ENCODE data around the gene EZH2.

Gene EZH2

GRCh38 chr7:148903504-148903903 lies 19.4 kb upstream of the EZH2 start:
- no peak overlapping the region for H3K9ac ChIP-seq (ENCODE audit: low read depth, low read length, poor library complexity)
- no peak overlapping the region for H3K4ac ChIP-seq (ENCODE audit: low read length)
- H3K27ac ChIP-seq (replicated peaks; ENCODE audit: low read length) = no peak overlapping the region
- H2BK15ac ChIP-seq (ENCODE audit: low read length) = no peak overlapping the region
- no peak overlapping the region for H3K14ac ChIP-seq (ENCODE audit: low read length)
- H4K91ac ChIP-seq (ENCODE audit: low read depth, low read length, poor library complexity) = no peak overlapping the region
- H3K23ac ChIP-seq (ENCODE audit: low read depth, low read length, poor library complexity) = no peak overlapping the region
- H2BK5ac ChIP-seq (ENCODE audit: low read length) = no peak overlapping the region
- H3K4me1 ChIP-seq (ENCODE audit: control insufficient read depth in 2 of 2, insufficient read depth in 1 of 2, low read depth in 1 of 2, low read length in 2 of 2) = peaks cover 0 to 7% of the 10 kb centered on the region in 2 donors
- no CpG with 5 or more reads among the region's 1 CpG for WGBS, 2 donors (ENCODE audit: extremely low coverage in 2 of 2, insufficient read length in 2 of 2, insufficient replicate concordance in 1 of 2)
- no peak overlapping the region for H3K18ac ChIP-seq (ENCODE audit: low read length)
- no peak overlapping the region for H2AK5ac ChIP-seq (ENCODE audit: low read depth, low read length)
- H3K4me2 ChIP-seq (ENCODE audit: insufficient read depth, low read length, poor library complexity, severe bottlenecking) = no peak overlapping the region
- H2BK120ac ChIP-seq (ENCODE audit: low read depth, low read length) = no peak overlapping the region
- no peak overlapping the region for H3K4me3 ChIP-seq (ENCODE audit: low read length in 2 of 2)
- H2AFZ ChIP-seq (ENCODE audit: low read length) = no peak overlapping the region
- no peak for DNase-seq (ENCODE audit: low spot score)
- H3K27me3 ChIP-seq (ENCODE audit: control insufficient read depth in 3 of 3, insufficient read depth in 3 of 3, low read depth in 1 of 3, low read length in 3 of 3) = peaks cover 0 to 49% (median 0%) of the 10 kb centered on the region in 3 experiments
- no peak overlapping the region for H2BK12ac ChIP-seq (ENCODE audit: low read length)
- peaks cover 0 to 4% of the 10 kb centered on the region in 2 donors for H3K9me3 ChIP-seq (replicated peaks in 1 of 2; ENCODE audit: control insufficient read depth in 2 of 2, insufficient read depth in 1 of 2, low read depth in 1 of 2, low read length in 2 of 2)
- H4K8ac ChIP-seq (ENCODE audit: low read depth, low read length) = no peak overlapping the region
- no peaks in the 10 kb centered on the region for H3K79me1 ChIP-seq (ENCODE audit: low read depth, low read length)
- H3K36me3 ChIP-seq (replicated peaks in 1 of 2; ENCODE audit: control insufficient read depth in 2 of 2, insufficient read depth in 2 of 2, low read length in 2 of 2) = no peaks in the 10 kb centered on the region

GRCh38 chr7:148901178-148901577 lies 17.1 kb upstream of the EZH2 start:
- Histone ChIP-seq H3K9me3 (replicated peaks in 1 of 2; ENCODE audit: control insufficient read depth in 2 of 2, insufficient read depth in 1 of 2, low read depth in 1 of 2, low read length in 2 of 2) (peaks cover 0 to 4% of the 10 kb centered on the region in 2 donors), H3K36me3 (replicated peaks in 1 of 2; ENCODE audit: control insufficient read depth in 2 of 2, insufficient read depth in 2 of 2, low read length in 2 of 2) (no peaks in the 10 kb centered on the region), H4K91ac (ENCODE audit: low read depth, low read length, poor library complexity) (no peak overlapping the region), H3K4me3 (ENCODE audit: low read length in 2 of 2) (peak overlapping the region in 1 of 2 donors; percentile 2), H3K14ac (ENCODE audit: low read length) (no peak overlapping the region), H2BK15ac (ENCODE audit: low read length) (no peak overlapping the region), H3K18ac (ENCODE audit: low read length) (no peak overlapping the region), H3K4me2 (ENCODE audit: insufficient read depth, low read length, poor library complexity, severe bottlenecking) (no peak overlapping the region), H4K8ac (ENCODE audit: low read depth, low read length) (no peak overlapping the region), H2AK5ac (ENCODE audit: low read depth, low read length) (no peak overlapping the region), H2BK5ac (ENCODE audit: low read length) (no peak overlapping the region), H3K4me1 (ENCODE audit: control insufficient read depth in 2 of 2, insufficient read depth in 1 of 2, low read depth in 1 of 2, low read length in 2 of 2) (peaks cover 0 to 5% of the 10 kb centered on the region in 2 donors), H2BK12ac (ENCODE audit: low read length) (no peak overlapping the region), H2AFZ (ENCODE audit: low read length) (peak overlapping the region; percentile 63), H3K27ac (replicated peaks; ENCODE audit: low read length) (no peak overlapping the region), H3K4ac (ENCODE audit: low read length) (no peak overlapping the region), H3K9ac (ENCODE audit: low read depth, low read length, poor library complexity) (peak overlapping the region; percentile 51), H3K79me1 (ENCODE audit: low read depth, low read length) (no peaks in the 10 kb centered on the region), H3K27me3 (ENCODE audit: control insufficient read depth in 3 of 3, insufficient read depth in 3 of 3, low read depth in 1 of 3, low read length in 3 of 3) (peaks cover 0 to 32% (median 0%) of the 10 kb centered on the region in 3 experiments), H3K23ac (ENCODE audit: low read depth, low read length, poor library complexity) (no peak overlapping the region), H2BK120ac (ENCODE audit: low read depth, low read length) (no peak overlapping the region)
- DNase-seq (ENCODE audit: low spot score) = no peak
- WGBS, 2 donors (ENCODE audit: extremely low coverage in 2 of 2, insufficient read length in 2 of 2, insufficient replicate concordance in 1 of 2) = no CpG with 5 or more reads among the region's 3 CpGs

- H2BK5ac ChIP-seq (ENCODE audit: low read length) = no peak overlapping the region
- H3K36me3 ChIP-seq (replicated peaks in 1 of 2; ENCODE audit: control insufficient read depth in 2 of 2, insufficient read depth in 2 of 2, low read length in 2 of 2) = no peaks in the 10 kb centered on the region
- no peak overlapping the region for H3K14ac ChIP-seq (ENCODE audit: low read length)
- H2AFZ ChIP-seq (ENCODE audit: low read length) = peak overlapping the region; percentile 80
- WGBS, 2 donors (ENCODE audit: extremely low coverage in 2 of 2, insufficient read length in 2 of 2, insufficient replicate concordance in 1 of 2) = no CpG with 5 or more reads among the region's 6 CpGs
- peaks cover 0 to 16% (median 0%) of the 10 kb centered on the region in 3 experiments for H3K27me3 ChIP-seq (ENCODE audit: control insufficient read depth in 3 of 3, insufficient read depth in 3 of 3, low read depth in 1 of 3, low read length in 3 of 3)
- H3K4me2 ChIP-seq (ENCODE audit: insufficient read depth, low read length, poor library complexity, severe bottlenecking) = no peak overlapping the region
- H2AK5ac ChIP-seq (ENCODE audit: low read depth, low read length) = no peak overlapping the region
- H4K8ac ChIP-seq (ENCODE audit: low read depth, low read length) = no peak overlapping the region
- H3K9me3 ChIP-seq (replicated peaks in 1 of 2; ENCODE audit: control insufficient read depth in 2 of 2, insufficient read depth in 1 of 2, low read depth in 1 of 2, low read length in 2 of 2) = peaks cover 0 to 4% of the 10 kb centered on the region in 2 donors
- H3K79me1 ChIP-seq (ENCODE audit: low read depth, low read length) = no peaks in the 10 kb centered on the region
- no peak overlapping the region for H2BK120ac ChIP-seq (ENCODE audit: low read depth, low read length)
- no peak overlapping the region for H2BK15ac ChIP-seq (ENCODE audit: low read length)
- no peak for DNase-seq (ENCODE audit: low spot score)
- peaks cover 0 to 2% of the 10 kb centered on the region in 2 donors for H3K4me1 ChIP-seq (ENCODE audit: control insufficient read depth in 2 of 2, insufficient read depth in 1 of 2, low read depth in 1 of 2, low read length in 2 of 2)
- H2BK12ac ChIP-seq (ENCODE audit: low read length) = no peak overlapping the region
- H3K18ac ChIP-seq (ENCODE audit: low read length) = no peak overlapping the region
- no peak overlapping the region for H4K91ac ChIP-seq (ENCODE audit: low read depth, low read length, poor library complexity)
- H3K27ac ChIP-seq (replicated peaks; ENCODE audit: low read length) = no peak overlapping the region
- H3K23ac ChIP-seq (ENCODE audit: low read depth, low read length, poor library complexity) = no peak overlapping the region
- H3K4me3 ChIP-seq (ENCODE audit: low read length in 2 of 2) = no peak overlapping the region
- no peak overlapping the region for H3K4ac ChIP-seq (ENCODE audit: low read length)
- no peak overlapping the region for H3K9ac ChIP-seq (ENCODE audit: low read depth, low read length, poor library complexity)
Observed at GRCh38 chr7:148898845-148899484, 14.9 kb upstream of the EZH2 start.

GRCh38 chr7:148894591-148894990 lies 10.5 kb upstream of the EZH2 start:
- H3K36me3 ChIP-seq (replicated peaks in 1 of 2; ENCODE audit: control insufficient read depth in 2 of 2, insufficient read depth in 2 of 2, low read length in 2 of 2) = no peaks in the 10 kb centered on the region
- no peak overlapping the region for H2BK12ac ChIP-seq (ENCODE audit: low read length)
- no peak overlapping the region for H2BK5ac ChIP-seq (ENCODE audit: low read length)
- no peak overlapping the region for H4K91ac ChIP-seq (ENCODE audit: low read depth, low read length, poor library complexity)
- H3K4me3 ChIP-seq (ENCODE audit: low read length in 2 of 2) = no peak overlapping the region
- H3K27ac ChIP-seq (replicated peaks; ENCODE audit: low read length) = no peak overlapping the region
- no peaks in the 10 kb centered on the region for H3K79me1 ChIP-seq (ENCODE audit: low read depth, low read length)
- no peak overlapping the region for H3K9ac ChIP-seq (ENCODE audit: low read depth, low read length, poor library complexity)
- no peak overlapping the region for H3K4me2 ChIP-seq (ENCODE audit: insufficient read depth, low read length, poor library complexity, severe bottlenecking)
- peaks cover 0 to 2% of the 10 kb centered on the region in 2 donors for H3K4me1 ChIP-seq (ENCODE audit: control insufficient read depth in 2 of 2, insufficient read depth in 1 of 2, low read depth in 1 of 2, low read length in 2 of 2)
- no peak overlapping the region for H3K18ac ChIP-seq (ENCODE audit: low read length)
- peaks cover 0 to 6% (median 0%) of the 10 kb centered on the region in 3 experiments for H3K27me3 ChIP-seq (ENCODE audit: control insufficient read depth in 3 of 3, insufficient read depth in 3 of 3, low read depth in 1 of 3, low read length in 3 of 3)
- H3K4ac ChIP-seq (ENCODE audit: low read length) = no peak overlapping the region
- no peak overlapping the region for H2AK5ac ChIP-seq (ENCODE audit: low read depth, low read length)
- no peaks in the 10 kb centered on the region for H3K9me3 ChIP-seq (replicated peaks in 1 of 2; ENCODE audit: control insufficient read depth in 2 of 2, insufficient read depth in 1 of 2, low read depth in 1 of 2, low read length in 2 of 2)
- H4K8ac ChIP-seq (ENCODE audit: low read depth, low read length) = no peak overlapping the region
- H3K23ac ChIP-seq (ENCODE audit: low read depth, low read length, poor library complexity) = no peak overlapping the region
- no peak overlapping the region for H3K14ac ChIP-seq (ENCODE audit: low read length)
- no CpG with 5 or more reads among the region's 2 CpGs for WGBS, 2 donors (ENCODE audit: extremely low coverage in 2 of 2, insufficient read length in 2 of 2, insufficient replicate concordance in 1 of 2)
- no peak overlapping the region for H2BK120ac ChIP-seq (ENCODE audit: low read depth, low read length)
- H2BK15ac ChIP-seq (ENCODE audit: low read length) = no peak overlapping the region
- no peak for DNase-seq (ENCODE audit: low spot score)
- H2AFZ ChIP-seq (ENCODE audit: low read length) = no peak overlapping the region

Data from neuronal stem cell (in vitro differentiated cells).